Astrocyte (in vitro differentiated cells and primary cell): ENCODE results near the gene IDH1. TPM values are rescaled to one million over a fixed set of nuclear protein-coding genes. Genes with fewer than 3 reads are reported as not detected.

Experiments used
- DNase-seq: peaks from one replicate; pipeline ENCODE4 v3.0.0-alpha.2; 2010; ENCODE audit warnings: low read depth
- FAIRE-seq: peaks from 2 replicates; lab custom pipeline; 2011; peaks lifted over from hg19 to GRCh38; lab: Jason Lieb, UNC
- H2AFZ ChIP-seq: 2 replicates; pipeline ENCODE4 v1.6.0; 2012; ENCODE audit warnings: low read depth, low read length, inconsistent platforms
- H3K27ac ChIP-seq: 2 replicates; pipeline ENCODE4 v1.5.1; 2011; ENCODE audit warnings: low read depth, low read length, inconsistent platforms
- H3K27me3 ChIP-seq: 2 replicates; pipeline ENCODE4 v1.6.0; 2011; ENCODE audit warnings: low read length, inconsistent platforms; ENCODE audit not compliant: insufficient read depth
- H3K36me3 ChIP-seq: 2 replicates; pipeline ENCODE4 v1.5.1; 2011; ENCODE audit warnings: low read length, inconsistent platforms; ENCODE audit not compliant: insufficient read depth
- H3K4me1 ChIP-seq: 2 replicates; pipeline ENCODE4 v1.5.1; 2011; ENCODE audit warnings: low read length, inconsistent platforms; ENCODE audit not compliant: insufficient read depth
- H3K4me2 ChIP-seq: 2 replicates; pipeline ENCODE4 v1.6.0; 2012; ENCODE audit warnings: low read length, inconsistent platforms
- H3K4me3 ChIP-seq: 2 replicates; pipeline ENCODE4 v1.5.1; 2011; ENCODE audit warnings: low read depth, mild to moderate bottlenecking, low read length, inconsistent platforms; ENCODE audit not compliant: insufficient read depth
- H3K79me2 ChIP-seq: 2 replicates; pipeline ENCODE4 v1.6.0; 2012; ENCODE audit warnings: mild to moderate bottlenecking, low read length, inconsistent platforms; ENCODE audit not compliant: insufficient read depth
- H3K9ac ChIP-seq: 2 replicates; pipeline ENCODE4 v1.6.0; 2012; ENCODE audit warnings: mild to moderate bottlenecking, low read length, inconsistent platforms
- H3K9me3 ChIP-seq: 2 replicates; pipeline ENCODE4 v1.5.1; 2012; ENCODE audit warnings: low read depth, mild to moderate bottlenecking, low read length, inconsistent platforms; ENCODE audit not compliant: insufficient read depth
- H4K20me1 ChIP-seq: 2 replicates; pipeline ENCODE4 v1.6.0; 2012; ENCODE audit warnings: low read length, inconsistent platforms; ENCODE audit not compliant: insufficient read depth
- H3K27ac Mint-ChIP-seq: one replicate; pipeline ENCODE4 v1.8.0; 2021; ENCODE audit warnings: mild to moderate bottlenecking, mixed read lengths; ENCODE audit not compliant: unreplicated experiment
- H3K27me3 Mint-ChIP-seq: one replicate; pipeline ENCODE4 v1.8.0; 2021; ENCODE audit warnings: low read depth, mixed read lengths; ENCODE audit not compliant: unreplicated experiment
- H3K36me3 Mint-ChIP-seq: one replicate; pipeline ENCODE4 v1.8.0; 2021; ENCODE audit warnings: low read depth, mixed read lengths; ENCODE audit not compliant: unreplicated experiment
- H3K4me1 Mint-ChIP-seq: one replicate; pipeline ENCODE4 v1.8.0; 2021; ENCODE audit warnings: low read depth, mixed read lengths; ENCODE audit not compliant: unreplicated experiment
- H3K4me3 Mint-ChIP-seq: one replicate; pipeline ENCODE4 v1.8.0; 2021; ENCODE audit warnings: mild to moderate bottlenecking, moderate library complexity, mixed read lengths; ENCODE audit not compliant: unreplicated experiment
- H3K9me3 Mint-ChIP-seq: one replicate; pipeline ENCODE4 v1.8.0; 2021; ENCODE audit warnings: mild to moderate bottlenecking, mixed read lengths; ENCODE audit not compliant: unreplicated experiment
- EZH2 ChIP-seq: IDR thresholded peaks from 2 replicates; pipeline ENCODE4 v1.6.1; 2012; ENCODE audit warnings: mild to moderate bottlenecking, low read length, inconsistent platforms; ENCODE audit not compliant: insufficient read depth
- total RNA-seq: library from RNA; stranded (reverse); gene quantifications from 2 replicates; pipeline ENCODE4 v1.2.1, GENCODE V29; 2021
- TF ChIP-seq, protein P1 (sequence below): IDR thresholded peaks from 2 replicates; pipeline ENCODE4 v1.5.1; 2011; ENCODE audit warnings: low read depth, mild to moderate bottlenecking, inconsistent platforms, low read length, moderate library complexity; ENCODE audit not compliant: insufficient read depth

The IDH1 gene
- total RNA-seq, 1 donor from 2014 or later = 181 TPM

DNA sequence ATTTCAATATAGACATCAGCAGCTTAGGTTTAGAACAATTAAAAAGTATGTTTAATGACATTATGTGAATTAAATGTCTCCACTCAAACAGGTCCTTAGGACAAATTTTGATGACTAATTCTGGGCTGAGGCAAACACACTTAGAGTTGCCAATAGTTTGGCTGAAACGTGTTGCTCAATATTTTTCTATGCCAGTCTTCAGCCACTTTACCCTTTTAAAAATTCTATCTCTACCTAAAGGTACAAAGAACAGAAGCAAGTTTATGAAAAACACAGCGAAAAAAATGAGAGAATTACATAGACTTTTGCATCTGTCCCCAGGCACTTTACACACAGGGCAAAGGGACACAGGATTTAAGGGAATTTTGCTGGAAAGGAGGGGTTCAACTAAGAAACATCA is 4.5 kb downstream of the IDH1 start:
- H3K4me1 ChIP-seq = peaks cover 6% of the 10 kb centered on the region
- no peak overlapping the region for H3K4me3 ChIP-seq
- H4K20me1 ChIP-seq = no peaks in the 10 kb centered on the region
- TF ChIP-seq EZH2 = no peak
- TF ChIP-seq, protein P1, sequence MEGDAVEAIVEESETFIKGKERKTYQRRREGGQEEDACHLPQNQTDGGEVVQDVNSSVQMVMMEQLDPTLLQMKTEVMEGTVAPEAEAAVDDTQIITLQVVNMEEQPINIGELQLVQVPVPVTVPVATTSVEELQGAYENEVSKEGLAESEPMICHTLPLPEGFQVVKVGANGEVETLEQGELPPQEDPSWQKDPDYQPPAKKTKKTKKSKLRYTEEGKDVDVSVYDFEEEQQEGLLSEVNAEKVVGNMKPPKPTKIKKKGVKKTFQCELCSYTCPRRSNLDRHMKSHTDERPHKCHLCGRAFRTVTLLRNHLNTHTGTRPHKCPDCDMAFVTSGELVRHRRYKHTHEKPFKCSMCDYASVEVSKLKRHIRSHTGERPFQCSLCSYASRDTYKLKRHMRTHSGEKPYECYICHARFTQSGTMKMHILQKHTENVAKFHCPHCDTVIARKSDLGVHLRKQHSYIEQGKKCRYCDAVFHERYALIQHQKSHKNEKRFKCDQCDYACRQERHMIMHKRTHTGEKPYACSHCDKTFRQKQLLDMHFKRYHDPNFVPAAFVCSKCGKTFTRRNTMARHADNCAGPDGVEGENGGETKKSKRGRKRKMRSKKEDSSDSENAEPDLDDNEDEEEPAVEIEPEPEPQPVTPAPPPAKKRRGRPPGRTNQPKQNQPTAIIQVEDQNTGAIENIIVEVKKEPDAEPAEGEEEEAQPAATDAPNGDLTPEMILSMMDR = no peak
- H3K4me3 Mint-ChIP-seq = no peak overlapping the region
- peaks cover 21% of the 10 kb centered on the region for H3K36me3 Mint-ChIP-seq
- no peak overlapping the region for H3K4me2 ChIP-seq
- H2AFZ ChIP-seq = no peak overlapping the region
- H3K9me3 Mint-ChIP-seq = no peaks in the 10 kb centered on the region
- no peaks in the 10 kb centered on the region for H3K27me3 Mint-ChIP-seq
- H3K4me1 Mint-ChIP-seq = peaks cover 26% of the 10 kb centered on the region
- H3K9me3 ChIP-seq = no peaks in the 10 kb centered on the region
- no peak overlapping the region for H3K9ac ChIP-seq
- FAIRE-seq (no peak), DNase-seq (no peak)
- H3K36me3 ChIP-seq = peaks cover 42% of the 10 kb centered on the region
- H3K79me2 ChIP-seq = peaks cover 8% of the 10 kb centered on the region
- H3K27me3 ChIP-seq = no peaks in the 10 kb centered on the region
- H3K27ac Mint-ChIP-seq = no peak overlapping the region
- H3K27ac ChIP-seq = no peak overlapping the region

DNA sequence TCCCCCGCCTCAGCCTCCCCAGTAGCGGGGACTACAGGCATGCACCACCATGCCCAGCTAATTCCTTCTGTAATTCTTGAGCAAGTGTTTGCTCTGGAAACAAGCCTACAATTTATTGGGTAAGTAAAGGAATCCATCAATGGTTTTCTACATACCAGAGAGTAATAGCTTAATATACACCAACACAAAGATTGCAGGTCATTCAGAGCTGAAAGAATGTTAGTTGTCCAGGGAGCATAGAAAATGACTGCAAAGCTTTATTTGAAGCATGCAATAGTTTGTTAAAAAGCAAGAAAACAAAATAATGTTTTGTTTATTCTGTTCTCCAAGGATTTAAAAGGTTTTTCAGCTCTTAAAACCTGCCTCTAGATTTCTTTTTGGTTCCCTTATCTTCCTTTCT is 5.6 kb downstream of the IDH1 start:
- Histone ChIP-seq H3K9ac (no peak overlapping the region), H3K4me2 (no peak overlapping the region), H3K36me3 (peaks cover 48% of the 10 kb centered on the region), H3K4me3 (no peak overlapping the region), H3K27ac (no peak overlapping the region), H3K27me3 (no peaks in the 10 kb centered on the region), H3K9me3 (no peaks in the 10 kb centered on the region), H3K4me1 (peaks cover 6% of the 10 kb centered on the region), H2AFZ (no peak overlapping the region), H3K79me2 (peaks cover 8% of the 10 kb centered on the region), H4K20me1 (no peaks in the 10 kb centered on the region)
- Mint-ChIP-seq H3K27me3 (no peaks in the 10 kb centered on the region), H3K4me3 (no peak overlapping the region), H3K27ac (no peak overlapping the region), H3K36me3 (peaks cover 21% of the 10 kb centered on the region), H3K4me1 (peaks cover 26% of the 10 kb centered on the region), H3K9me3 (no peaks in the 10 kb centered on the region)
- peak; percentile 60 for DNase-seq
- FAIRE-seq = no peak
- TF ChIP-seq, protein P1 = no peak
- TF ChIP-seq EZH2 = no peak

DNA sequence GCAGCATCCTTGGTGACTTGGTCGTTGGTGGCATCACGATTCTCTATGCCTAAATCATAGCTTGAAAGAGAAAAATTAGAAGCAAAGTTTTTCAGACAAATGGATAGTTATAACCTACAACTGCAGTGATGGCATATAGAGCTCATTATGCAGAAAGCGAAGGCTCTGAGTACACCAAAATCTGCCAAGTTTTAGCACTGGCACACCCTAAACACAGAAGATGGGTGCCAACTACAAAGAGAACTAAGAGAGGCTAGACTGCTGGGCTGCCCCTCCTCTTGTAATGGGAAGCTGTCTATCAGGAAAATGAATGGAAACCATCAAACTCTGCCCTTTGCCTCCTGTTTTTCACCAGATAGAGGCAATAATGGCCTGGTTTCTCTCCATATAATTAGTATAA is 6.3 kb downstream of the IDH1 start:
- H3K9ac ChIP-seq = no peak overlapping the region
- peaks cover 3% of the 10 kb centered on the region for H3K79me2 ChIP-seq
- no peak overlapping the region for H3K27ac ChIP-seq
- H3K4me2 ChIP-seq = no peak overlapping the region
- H3K9me3 ChIP-seq = no peaks in the 10 kb centered on the region
- H4K20me1 ChIP-seq = no peaks in the 10 kb centered on the region
- Mint-ChIP-seq H3K9me3 (no peaks in the 10 kb centered on the region), H3K4me1 (peaks cover 24% of the 10 kb centered on the region), H3K4me3 (no peak overlapping the region), H3K27ac (no peak overlapping the region), H3K36me3 (peaks cover 19% of the 10 kb centered on the region), H3K27me3 (no peaks in the 10 kb centered on the region)
- peaks cover 48% of the 10 kb centered on the region for H3K36me3 ChIP-seq
- H3K4me1 ChIP-seq = peaks cover 2% of the 10 kb centered on the region
- H2AFZ ChIP-seq = no peak overlapping the region
- no peak overlapping the region for H3K4me3 ChIP-seq
- no peak for TF ChIP-seq EZH2
- TF ChIP-seq, protein P1 = no peak
- H3K27me3 ChIP-seq = no peaks in the 10 kb centered on the region
- no peak for FAIRE-seq
- no peak for DNase-seq
